Osteoblast (primary cell): ENCODE results near the gene GREB1L. TPM values are rescaled to one million over a fixed set of nuclear protein-coding genes. Genes with fewer than 3 reads are reported as not detected.

Experiments
- DNase-seq: peaks from one replicate; pipeline ENCODE4 v3.0.0; 2011; ENCODE audit warnings: low spot score, mixed read lengths; ENCODE audit not compliant: insufficient read length; ENCODE audit errors: missing footprints
- H2AFZ ChIP-seq: 2 replicates; pipeline ENCODE4 v1.6.0; 2011; ENCODE audit warnings: mild to moderate bottlenecking, low read length
- H3K27ac ChIP-seq: 2 replicates; pipeline ENCODE4 v1.5.1; 2011; ENCODE audit warnings: mild to moderate bottlenecking, low read depth, low read length, moderate library complexity
- H3K27me3 ChIP-seq: 2 replicates; pipeline ENCODE4 v1.6.0; 2012; ENCODE audit warnings: mild to moderate bottlenecking, control low read depth, inconsistent platforms, low read length, moderate library complexity; ENCODE audit not compliant: insufficient read depth
- H3K36me3 ChIP-seq: 2 replicates; pipeline ENCODE4 v1.5.1; 2011; ENCODE audit warnings: mild to moderate bottlenecking, low read length, control low read depth, moderate library complexity; ENCODE audit not compliant: insufficient read depth
- H3K4me1 ChIP-seq: 2 replicates; pipeline ENCODE4 v1.5.1; 2011; ENCODE audit warnings: mild to moderate bottlenecking, low read length, control low read depth, moderate library complexity; ENCODE audit not compliant: insufficient read depth
- H3K4me2 ChIP-seq: 2 replicates; pipeline ENCODE4 v1.6.0; 2011; ENCODE audit warnings: mild to moderate bottlenecking, low read length; ENCODE audit not compliant: insufficient read depth
- H3K4me3 ChIP-seq: fragments of 200-600 bp; sonication (generic); 3 replicates; pipeline ENCODE4 v1.5.1; 2012; ENCODE audit warnings: mild to moderate bottlenecking, low read length, inconsistent platforms; ENCODE audit not compliant: insufficient read depth
- H3K79me2 ChIP-seq: 2 replicates; pipeline ENCODE4 v1.6.0; 2012; ENCODE audit warnings: mild to moderate bottlenecking, low read length, control low read depth, inconsistent platforms; ENCODE audit not compliant: insufficient read depth
- H3K9me3 ChIP-seq: 2 replicates; pipeline ENCODE4 v1.5.1; 2011; ENCODE audit warnings: low read depth, low read length, control low read depth
- H4K20me1 ChIP-seq: 2 replicates; pipeline ENCODE4 v1.6.0; 2012; ENCODE audit warnings: mild to moderate bottlenecking, low read length, control low read depth; ENCODE audit not compliant: insufficient read depth
- CTCF ChIP-seq: IDR thresholded peaks from 2 replicates; pipeline ENCODE4 v1.5.1; 2011; ENCODE audit warnings: mild to moderate bottlenecking, low read depth, low read length, moderate library complexity; ENCODE audit errors: extremely low read depth
- total RNA-seq: library from RNA; depleted of rRNA; stranded (reverse); fragments of >200 nt; gene quantifications from 2 replicates; pipeline ENCODE4 v1.2.3, GENCODE V29; 2012

The GREB1L gene
- total RNA-seq, 1 donor, result 0.36 TPM

GRCh38 chr18:21203126-21203525 is 38.9 kb upstream of the GREB1L start:
- no peak overlapping the region for H2AFZ ChIP-seq
- H3K9me3 ChIP-seq, result no peaks in the 10 kb centered on the region
- H3K27me3 ChIP-seq, result peaks cover 10% of the 10 kb centered on the region
- no peak overlapping the region for H3K4me3 ChIP-seq
- no peaks in the 10 kb centered on the region for H3K79me2 ChIP-seq
- no peak for TF ChIP-seq CTCF
- no peak for DNase-seq
- H3K4me2 ChIP-seq, result no peak overlapping the region
- H3K27ac ChIP-seq, result no peak overlapping the region
- no peaks in the 10 kb centered on the region for H4K20me1 ChIP-seq
- no peaks in the 10 kb centered on the region for H3K4me1 ChIP-seq
- no peaks in the 10 kb centered on the region for H3K36me3 ChIP-seq

GRCh38 chr18:21203542-21204241 is 38.3 kb upstream of the GREB1L start:
- no peaks in the 10 kb centered on the region for H3K36me3 ChIP-seq
- DNase-seq, result no peak
- no peaks in the 10 kb centered on the region for H3K9me3 ChIP-seq
- H2AFZ ChIP-seq, result no peak overlapping the region
- no peaks in the 10 kb centered on the region for H3K4me1 ChIP-seq
- no peaks in the 10 kb centered on the region for H3K79me2 ChIP-seq
- no peak overlapping the region for H3K27ac ChIP-seq
- no peak overlapping the region for H3K4me3 ChIP-seq
- peaks cover 6% of the 10 kb centered on the region for H3K27me3 ChIP-seq
- no peak for TF ChIP-seq CTCF
- H3K4me2 ChIP-seq, result no peak overlapping the region
- H4K20me1 ChIP-seq, result no peaks in the 10 kb centered on the region

GRCh38 chr18:21205695-21206094 is 36.3 kb upstream of the GREB1L start:
- Histone ChIP-seq H4K20me1 (no peaks in the 10 kb centered on the region), H3K36me3 (no peaks in the 10 kb centered on the region), H3K4me3 (no peak overlapping the region), H3K4me1 (no peaks in the 10 kb centered on the region), H3K27ac (no peak overlapping the region), H3K27me3 (no peaks in the 10 kb centered on the region), H3K9me3 (no peaks in the 10 kb centered on the region), H3K4me2 (no peak overlapping the region), H2AFZ (no peak overlapping the region), H3K79me2 (no peaks in the 10 kb centered on the region)
- TF ChIP-seq CTCF, result no peak
- DNase-seq, result no peak

GRCh38 chr18:21210278-21210677 is 31.8 kb upstream of the GREB1L start:
- Histone ChIP-seq H2AFZ (no peak overlapping the region), H3K27ac (no peak overlapping the region), H3K4me2 (no peak overlapping the region), H4K20me1 (no peaks in the 10 kb centered on the region), H3K79me2 (no peaks in the 10 kb centered on the region), H3K4me1 (no peaks in the 10 kb centered on the region), H3K9me3 (no peaks in the 10 kb centered on the region), H3K4me3 (no peak overlapping the region), H3K36me3 (no peaks in the 10 kb centered on the region), H3K27me3 (peaks cover 7% of the 10 kb centered on the region)
- DNase-seq, result peak; percentile 44
- TF ChIP-seq CTCF, result no peak
